MM.1S (cell line): ENCODE measurements around the gene CPN2.

Experiments
- DNase-seq: peaks from one replicate; pipeline ENCODE4 v3.0.0-alpha.2; 2015
- H2AFZ ChIP-seq: fragments of 300-600 bp; sonication (generic); 2 replicates; pipeline ENCODE4 v1.6.0; 2016; ENCODE audit warnings: antibody characterized with exemption, low read length
- H3F3A ChIP-seq: fragments of 300-600 bp; sonication (generic); 2 replicates; pipeline ENCODE4 v1.6.1; 2016; ENCODE audit warnings: mild to moderate bottlenecking, antibody characterized with exemption, low read length, moderate library complexity, mixed read lengths; ENCODE audit not compliant: insufficient read depth
- H3K27ac ChIP-seq: fragments of 300-600 bp; sonication (generic); 2 replicates; pipeline ENCODE4 v1.5.1; 2016; ENCODE audit warnings: mild to moderate bottlenecking, low read length
- H3K27me3 ChIP-seq: fragments of 300-600 bp; sonication (generic); replicated peaks from 2 replicates; pipeline ENCODE4 v1.6.0; 2016; ENCODE audit warnings: low read length; ENCODE audit not compliant: insufficient read depth
- H3K36me3 ChIP-seq: fragments of 300-600 bp; sonication (generic); replicated peaks from 2 replicates; pipeline ENCODE4 v1.6.1; 2016; ENCODE audit warnings: mild to moderate bottlenecking, low read length, mixed read lengths; ENCODE audit not compliant: insufficient read depth
- H3K4me1 ChIP-seq: fragments of 300-600 bp; sonication (generic); 2 replicates; pipeline ENCODE4 v1.6.1; 2016; ENCODE audit warnings: low read length, mixed read lengths
- H3K4me2 ChIP-seq: fragments of 300-600 bp; sonication (generic); 2 replicates; pipeline ENCODE4 v1.6.0; 2016; ENCODE audit warnings: low read depth, low read length
- H3K4me3 ChIP-seq: fragments of 300-600 bp; sonication (generic); 2 replicates; pipeline ENCODE4 v1.5.1; 2016; ENCODE audit warnings: low read length, mixed read lengths
- H3K79me2 ChIP-seq: fragments of 300-600 bp; sonication (generic); 2 replicates; pipeline ENCODE4 v1.6.1; 2016; ENCODE audit warnings: mixed run types, low read length, mixed read lengths
- H3K9ac ChIP-seq: fragments of 300-600 bp; sonication (generic); 2 replicates; pipeline ENCODE4 v1.6.1; 2016; ENCODE audit warnings: low read length, mixed read lengths
- H3K9me2 ChIP-seq: fragments of 300-600 bp; sonication (generic); replicated peaks from 2 replicates; pipeline ENCODE4 v1.6.1; 2016; ENCODE audit warnings: mild to moderate bottlenecking, low read length, mixed read lengths; ENCODE audit not compliant: insufficient read depth
- H3K9me3 ChIP-seq: fragments of 300-600 bp; sonication (generic); replicated peaks from 2 replicates; pipeline ENCODE4 v1.6.1; 2016; ENCODE audit warnings: mild to moderate bottlenecking, low read length, mixed read lengths; ENCODE audit not compliant: insufficient read depth
- H4K20me1 ChIP-seq: fragments of 300-600 bp; sonication (generic); 2 replicates; pipeline ENCODE4 v1.6.1; 2016; ENCODE audit warnings: mild to moderate bottlenecking, low read length, moderate library complexity, mixed read lengths; ENCODE audit not compliant: insufficient read depth
- EZH2 ChIP-seq: fragments of 300-600 bp; sonication (generic); optimal IDR thresholded peaks from 2 replicates; pipeline ENCODE3; 2017; ENCODE audit warnings: low read depth, mild to moderate bottlenecking, antibody characterized with exemption, low read length, mixed read lengths
- EZH2phosphoT487 ChIP-seq: fragments of 300-600 bp; sonication (generic); IDR thresholded peaks from 2 replicates; pipeline ENCODE4 v1.6.1; 2018; ENCODE audit warnings: antibody characterized with exemption, low read length
- TF ChIP-seq, protein P1 (sequence below): fragments of 300-600 bp; sonication (generic); IDR thresholded peaks from 2 replicates; pipeline ENCODE4 v1.5.1; 2016; ENCODE audit warnings: antibody characterized with exemption, low read length, mixed read lengths

CPN2 gene

DNA sequence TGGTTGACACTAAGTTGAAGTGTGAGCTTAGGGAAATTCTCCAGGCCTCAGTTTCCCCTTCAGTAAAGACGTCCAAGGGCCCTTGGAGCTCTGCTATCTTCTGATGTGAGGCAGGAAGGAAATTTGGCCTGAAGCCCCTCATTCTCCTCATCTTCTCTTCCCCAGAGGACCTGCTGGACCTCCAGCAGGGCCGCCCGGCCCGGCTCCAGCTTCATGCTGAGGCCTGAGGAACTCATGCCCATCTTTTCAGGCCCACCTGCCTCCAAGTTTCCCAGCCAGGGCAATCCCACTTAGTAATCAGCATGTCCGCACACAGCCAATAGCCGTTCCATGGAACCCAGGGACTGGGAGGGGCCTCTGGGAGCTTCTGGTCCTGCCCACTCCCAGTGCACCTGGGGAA, 14.4 kb upstream of the CPN2 start:
- no peaks in the 10 kb centered on the region for H3K4me1 ChIP-seq
- TF ChIP-seq EZH2 (no peak), EZH2phosphoT487 (no peak)
- TF ChIP-seq, protein P1, sequence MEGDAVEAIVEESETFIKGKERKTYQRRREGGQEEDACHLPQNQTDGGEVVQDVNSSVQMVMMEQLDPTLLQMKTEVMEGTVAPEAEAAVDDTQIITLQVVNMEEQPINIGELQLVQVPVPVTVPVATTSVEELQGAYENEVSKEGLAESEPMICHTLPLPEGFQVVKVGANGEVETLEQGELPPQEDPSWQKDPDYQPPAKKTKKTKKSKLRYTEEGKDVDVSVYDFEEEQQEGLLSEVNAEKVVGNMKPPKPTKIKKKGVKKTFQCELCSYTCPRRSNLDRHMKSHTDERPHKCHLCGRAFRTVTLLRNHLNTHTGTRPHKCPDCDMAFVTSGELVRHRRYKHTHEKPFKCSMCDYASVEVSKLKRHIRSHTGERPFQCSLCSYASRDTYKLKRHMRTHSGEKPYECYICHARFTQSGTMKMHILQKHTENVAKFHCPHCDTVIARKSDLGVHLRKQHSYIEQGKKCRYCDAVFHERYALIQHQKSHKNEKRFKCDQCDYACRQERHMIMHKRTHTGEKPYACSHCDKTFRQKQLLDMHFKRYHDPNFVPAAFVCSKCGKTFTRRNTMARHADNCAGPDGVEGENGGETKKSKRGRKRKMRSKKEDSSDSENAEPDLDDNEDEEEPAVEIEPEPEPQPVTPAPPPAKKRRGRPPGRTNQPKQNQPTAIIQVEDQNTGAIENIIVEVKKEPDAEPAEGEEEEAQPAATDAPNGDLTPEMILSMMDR, result no peak
- no peak overlapping the region for H3K4me3 ChIP-seq
- H3K27ac ChIP-seq, result no peak overlapping the region
- no peak overlapping the region for H3K9ac ChIP-seq
- H3K27me3 ChIP-seq, result peaks cover 28% of the 10 kb centered on the region
- H4K20me1 ChIP-seq, result no peaks in the 10 kb centered on the region
- no peaks in the 10 kb centered on the region for H3K9me3 ChIP-seq
- no peak overlapping the region for H2AFZ ChIP-seq
- H3K79me2 ChIP-seq, result no peaks in the 10 kb centered on the region
- H3K9me2 ChIP-seq, result no peaks in the 10 kb centered on the region
- no peak overlapping the region for H3K4me2 ChIP-seq
- H3K36me3 ChIP-seq, result no peaks in the 10 kb centered on the region
- no peaks in the 10 kb centered on the region for H3F3A ChIP-seq
- no peak for DNase-seq

DNA sequence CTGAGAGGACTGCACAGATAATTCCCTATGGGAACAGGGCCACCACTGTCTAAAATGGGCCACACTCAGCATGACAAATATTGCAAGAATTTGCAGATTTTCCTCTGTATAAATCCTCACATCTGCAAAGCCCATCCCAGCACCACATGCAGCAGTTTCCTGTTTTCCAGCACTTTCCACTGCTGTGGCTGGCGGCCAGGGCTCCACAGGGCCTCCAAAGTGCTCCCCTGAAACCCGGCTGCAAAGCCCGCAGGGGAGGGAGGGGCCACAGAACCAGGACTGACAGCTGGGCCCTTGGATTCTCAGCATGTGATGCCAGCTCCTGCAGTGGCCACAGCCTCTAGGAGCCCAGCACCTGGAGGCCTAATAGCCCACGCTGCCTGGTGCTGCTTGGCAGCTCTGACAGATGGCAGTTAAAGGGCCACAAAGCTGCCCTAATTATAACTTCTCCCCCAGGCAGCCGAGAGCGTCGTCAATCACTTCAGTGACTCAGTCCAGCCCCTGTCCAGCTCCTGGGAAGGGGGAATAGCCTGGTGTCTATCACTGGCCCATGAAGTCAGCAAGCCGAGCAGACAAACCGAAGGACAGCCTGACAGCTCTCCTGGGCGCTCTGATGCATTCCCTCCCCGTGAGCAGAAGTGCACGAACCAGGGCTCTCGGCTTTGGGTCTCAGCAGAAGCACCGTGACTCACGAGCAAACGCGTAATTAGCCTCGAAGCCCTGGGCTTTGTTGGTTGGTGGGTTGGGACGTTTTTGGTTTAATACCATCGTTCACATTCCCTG, 13.7 kb upstream of the CPN2 start:
- no peak overlapping the region for H3K9ac ChIP-seq
- H3K4me3 ChIP-seq, result no peak overlapping the region
- no peaks in the 10 kb centered on the region for H3K36me3 ChIP-seq
- H3K9me3 ChIP-seq, result no peaks in the 10 kb centered on the region
- H3K79me2 ChIP-seq, result no peaks in the 10 kb centered on the region
- H2AFZ ChIP-seq, result no peak overlapping the region
- H3K9me2 ChIP-seq, result no peaks in the 10 kb centered on the region
- H3K4me2 ChIP-seq, result no peak overlapping the region
- H3F3A ChIP-seq, result no peaks in the 10 kb centered on the region
- H3K27ac ChIP-seq, result no peak overlapping the region
- no peaks in the 10 kb centered on the region for H4K20me1 ChIP-seq
- TF ChIP-seq, protein P1, result no peak
- TF ChIP-seq EZH2phosphoT487, result no peak
- no peak for TF ChIP-seq EZH2
- no peaks in the 10 kb centered on the region for H3K4me1 ChIP-seq
- DNase-seq, result no peak
- H3K27me3 ChIP-seq, result peaks cover 27% of the 10 kb centered on the region

DNA sequence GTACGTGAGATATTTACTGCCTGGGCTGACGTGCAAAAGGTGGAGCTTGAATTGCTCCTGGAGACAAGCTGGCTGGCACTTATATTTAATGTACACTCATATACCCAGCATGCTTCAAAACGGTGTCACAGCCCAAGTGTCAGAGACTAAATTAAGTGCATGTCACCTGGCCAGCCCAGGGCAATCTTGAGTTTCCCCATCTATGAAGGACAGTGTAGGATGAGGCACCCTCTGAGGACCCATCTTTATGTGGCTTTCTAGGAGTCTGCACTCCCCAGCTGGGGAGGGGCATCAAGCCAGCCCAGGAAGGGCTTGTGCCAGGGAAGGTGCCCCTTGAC, 13.2 kb upstream of the CPN2 start:
- no peak for DNase-seq
- Histone ChIP-seq H3K9me2 (no peaks in the 10 kb centered on the region), H3K9me3 (no peaks in the 10 kb centered on the region), H3K4me1 (no peaks in the 10 kb centered on the region), H2AFZ (no peak overlapping the region), H3K9ac (no peak overlapping the region), H3K4me3 (no peak overlapping the region), H3F3A (no peaks in the 10 kb centered on the region), H4K20me1 (no peaks in the 10 kb centered on the region), H3K27ac (no peak overlapping the region), H3K4me2 (no peak overlapping the region), H3K27me3 (peaks cover 23% of the 10 kb centered on the region), H3K36me3 (no peaks in the 10 kb centered on the region), H3K79me2 (no peaks in the 10 kb centered on the region)
- TF ChIP-seq EZH2 (no peak), EZH2phosphoT487 (no peak)
- TF ChIP-seq, protein P1, result no peak
